ENCODE data around the gene SLC25A21.

Gene SLC25A21

GRCh38 chr14:36724162-36724561 is 448.2 kb downstream of the SLC25A21 start:
- DNase-seq (ENCODE audit: low spot score): no peak
- in situ Hi-C loops (cut with MboI; ENCODE audit: low pct_unique_long_range_greater_than_20kb, low sequenced_read_pairs, unreplicated experiment): no loop called here
- TF ChIP-seq CTCF (IDR thresholded peaks at IDR 0.05; ENCODE audit: extremely low read depth, insufficient read depth, missing control alignments): no peak

GRCh38 chr14:36723530-36723929 is 448.9 kb downstream of the SLC25A21 start:
- no peak for TF ChIP-seq CTCF (IDR thresholded peaks at IDR 0.05; ENCODE audit: extremely low read depth, insufficient read depth, missing control alignments)
- in situ Hi-C loops (cut with MboI; ENCODE audit: low pct_unique_long_range_greater_than_20kb, low sequenced_read_pairs, unreplicated experiment): no loop called here
- DNase-seq (ENCODE audit: low spot score): no peak

GRCh38 chr14:36721877-36722276 is 450.5 kb downstream of the SLC25A21 start:
- no peak for TF ChIP-seq CTCF (IDR thresholded peaks at IDR 0.05; ENCODE audit: extremely low read depth, insufficient read depth, missing control alignments)
- in situ Hi-C loops (cut with MboI; ENCODE audit: low pct_unique_long_range_greater_than_20kb, low sequenced_read_pairs, unreplicated experiment): no loop called here
- DNase-seq (ENCODE audit: low spot score): no peak

GRCh38 chr14:36720657-36721056 is 451.7 kb downstream of the SLC25A21 start:
- DNase-seq (ENCODE audit: low spot score): no peak
- no peak for TF ChIP-seq CTCF (IDR thresholded peaks at IDR 0.05; ENCODE audit: extremely low read depth, insufficient read depth, missing control alignments)
- in situ Hi-C loops (cut with MboI; ENCODE audit: low pct_unique_long_range_greater_than_20kb, low sequenced_read_pairs, unreplicated experiment): no loop called here

GRCh38 chr14:36719823-36720222 is 452.6 kb downstream of the SLC25A21 start:
- no peak for DNase-seq (ENCODE audit: low spot score)

GRCh38 chr14:36718216-36718615 is 454.2 kb downstream of the SLC25A21 start:
- in situ Hi-C loops (cut with MboI; ENCODE audit: low pct_unique_long_range_greater_than_20kb, low sequenced_read_pairs, unreplicated experiment): no loop called here
- no peak for TF ChIP-seq CTCF (IDR thresholded peaks at IDR 0.05; ENCODE audit: extremely low read depth, insufficient read depth, missing control alignments)
- no peak for DNase-seq (ENCODE audit: low spot score)

More at GRCh38 chr14:36719823-36720222, 452.6 kb downstream of the SLC25A21 start:
- in situ Hi-C loops (cut with MboI; ENCODE audit: low pct_unique_long_range_greater_than_20kb, low sequenced_read_pairs, unreplicated experiment): no loop called here
- TF ChIP-seq CTCF (IDR thresholded peaks at IDR 0.05; ENCODE audit: extremely low read depth, insufficient read depth, missing control alignments): no peak

GRCh38 chr14:36717363-36717762 is 455.0 kb downstream of the SLC25A21 start:
- TF ChIP-seq CTCF (IDR thresholded peaks at IDR 0.05; ENCODE audit: extremely low read depth, insufficient read depth, missing control alignments): no peak
- DNase-seq (ENCODE audit: low spot score): no peak

More at GRCh38 chr14:36717363-36717762, 455.0 kb downstream of the SLC25A21 start:
- in situ Hi-C loops (cut with MboI; ENCODE audit: low pct_unique_long_range_greater_than_20kb, low sequenced_read_pairs, unreplicated experiment): no loop called here
